ENCODE measurements around the gene C1orf35. TPM values are rescaled to one million over a fixed set of nuclear protein-coding genes. Genes with fewer than 3 reads are reported as not detected.

Gene C1orf35
- total RNA-seq, 1 donor from 2014 or later, result 6.0 TPM

DNA sequence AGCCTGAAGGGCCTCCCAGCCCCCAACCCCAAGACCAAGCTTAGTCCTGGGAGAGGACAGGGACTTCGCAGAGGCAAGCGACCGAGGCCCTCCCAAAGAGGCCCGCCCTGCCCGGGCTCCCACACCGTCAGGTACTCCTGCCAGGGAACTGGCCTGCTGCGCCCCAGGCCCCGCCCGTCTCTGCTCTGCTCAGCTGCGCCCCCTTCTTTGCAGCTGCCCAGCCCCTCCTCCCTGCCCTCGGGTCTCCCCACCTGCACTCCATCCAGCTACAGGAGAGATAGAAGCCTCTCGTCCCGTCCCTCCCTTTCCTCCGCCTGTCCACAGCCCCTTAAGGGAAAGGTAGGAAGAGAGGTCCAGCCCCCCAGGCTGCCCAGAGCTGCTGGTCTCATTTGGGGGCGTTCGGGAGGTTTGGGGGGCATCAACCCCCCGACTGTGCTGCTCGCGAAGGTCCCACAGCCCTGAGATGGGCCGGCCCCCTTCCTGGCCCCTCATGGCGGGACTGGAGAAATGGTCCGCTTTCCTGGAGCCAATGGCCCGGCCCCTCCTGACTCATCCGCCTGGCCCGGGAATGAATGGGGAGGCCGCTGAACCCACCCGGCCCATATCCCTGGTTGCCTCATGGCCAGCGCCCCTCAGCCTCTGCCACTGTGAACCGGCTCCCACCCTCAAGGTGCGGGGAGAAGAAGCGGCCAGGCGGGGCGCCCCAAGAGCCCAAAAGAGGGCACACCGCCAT, 42.5 kb downstream of the C1orf35 start:
- intact Hi-C loops (cut with DNase I), result no loop called here
- peak; percentile 49 for DNase-seq (ENCODE audit: missing footprints)
- no peak for ATAC-seq

DNA sequence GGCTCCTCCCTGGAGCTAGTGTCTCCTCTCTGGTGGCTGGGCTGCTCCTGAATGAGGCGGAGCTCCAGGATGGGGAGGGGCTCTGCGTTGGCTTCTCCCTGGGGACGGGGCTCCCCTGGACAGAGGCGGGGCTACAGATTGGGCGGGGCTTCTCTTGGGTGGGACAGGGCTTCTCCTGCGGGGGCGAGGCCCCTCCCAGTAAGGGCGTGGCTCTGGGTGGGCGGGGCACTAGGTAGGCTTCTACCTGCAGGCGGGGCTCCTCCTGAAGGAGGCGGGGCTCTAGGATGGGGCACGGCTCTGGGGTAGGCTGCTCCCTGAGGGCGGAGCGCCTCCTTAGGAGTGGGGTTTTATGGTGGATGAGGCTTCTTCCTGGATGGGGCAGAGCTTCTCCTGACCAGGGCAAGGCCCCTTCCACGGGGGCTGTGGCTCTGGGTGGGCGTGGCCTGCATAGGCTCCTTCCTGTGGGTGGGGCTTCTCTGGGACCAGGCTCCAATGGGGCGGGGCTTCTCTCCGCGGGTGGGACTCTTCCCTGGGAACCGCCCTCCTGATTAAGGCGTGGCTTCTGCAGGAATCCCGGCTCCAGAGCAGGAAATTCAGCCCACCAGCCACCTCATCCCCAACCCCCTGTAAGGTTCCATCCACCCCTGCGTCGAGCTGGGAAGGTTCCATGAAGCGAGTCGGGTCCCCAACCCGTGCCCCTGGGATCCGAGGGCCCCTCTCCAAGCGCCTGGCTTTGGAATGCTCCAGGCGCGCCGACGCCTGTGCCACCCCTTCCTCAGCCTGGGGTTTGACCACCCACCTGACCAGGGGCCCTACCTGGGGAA, 43.3 kb downstream of the C1orf35 start:
- DNase-seq (ENCODE audit: missing footprints) (peak; percentile 64), ATAC-seq (no peak)
- intact Hi-C loops (cut with DNase I), result no loop called here

DNA sequence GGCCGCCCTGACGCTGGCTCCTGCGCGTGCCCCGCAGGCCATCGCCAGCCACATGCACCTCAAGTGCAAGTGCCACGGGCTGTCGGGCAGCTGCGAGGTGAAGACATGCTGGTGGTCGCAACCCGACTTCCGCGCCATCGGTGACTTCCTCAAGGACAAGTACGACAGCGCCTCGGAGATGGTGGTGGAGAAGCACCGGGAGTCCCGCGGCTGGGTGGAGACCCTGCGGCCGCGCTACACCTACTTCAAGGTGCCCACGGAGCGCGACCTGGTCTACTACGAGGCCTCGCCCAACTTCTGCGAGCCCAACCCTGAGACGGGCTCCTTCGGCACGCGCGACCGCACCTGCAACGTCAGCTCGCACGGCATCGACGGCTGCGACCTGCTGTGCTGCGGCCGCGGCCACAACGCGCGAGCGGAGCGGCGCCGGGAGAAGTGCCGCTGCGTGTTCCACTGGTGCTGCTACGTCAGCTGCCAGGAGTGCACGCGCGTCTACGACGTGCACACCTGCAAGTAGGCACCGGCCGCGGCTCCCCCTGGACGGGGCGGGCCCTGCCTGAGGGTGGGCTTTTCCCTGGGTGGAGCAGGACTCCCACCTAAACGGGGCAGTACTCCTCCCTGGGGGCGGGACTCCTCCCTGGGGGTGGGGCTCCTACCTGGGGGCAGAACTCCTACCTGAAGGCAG, 44.0 kb downstream of the C1orf35 start:
- intact Hi-C loops (cut with DNase I), result no loop called here
- DNase-seq (ENCODE audit: missing footprints) (peak; percentile 59), ATAC-seq (no peak)

DNA sequence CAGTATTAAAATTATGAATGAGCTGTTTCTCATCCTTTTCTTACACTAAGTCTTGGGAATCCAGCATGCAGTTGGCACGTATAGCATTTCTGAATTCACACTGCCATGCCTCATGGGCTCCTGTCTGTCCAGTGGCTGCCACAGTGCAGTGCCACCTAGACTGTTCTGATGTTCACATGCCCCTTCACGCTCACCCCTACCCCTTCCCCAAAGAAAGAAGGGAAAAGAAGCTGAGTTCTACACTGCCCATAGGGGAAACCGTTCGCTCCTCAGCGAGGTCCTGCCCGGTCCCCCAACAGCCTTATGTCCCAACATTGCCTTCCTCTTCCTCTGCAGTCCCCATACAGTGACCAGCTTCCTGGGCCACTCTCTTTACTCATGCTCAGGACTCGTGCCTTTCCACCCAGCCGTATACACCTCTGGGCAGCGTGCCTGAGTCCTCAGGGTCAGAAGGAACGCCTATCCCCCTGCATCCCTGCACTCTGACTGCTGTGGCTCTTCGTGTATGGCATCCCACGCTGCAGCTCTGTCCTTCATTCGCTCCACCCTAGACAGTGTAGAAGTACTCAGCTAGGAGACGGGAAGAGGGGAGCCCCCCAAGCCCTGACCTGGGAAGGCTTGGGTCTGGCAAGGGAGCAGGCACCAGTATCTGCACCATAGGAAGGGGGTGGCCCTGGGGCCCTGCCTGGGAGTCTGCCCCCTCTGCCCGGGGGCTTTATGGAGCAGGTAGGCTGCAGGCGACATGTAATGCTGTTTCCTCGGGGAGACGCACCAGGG, 44.8 kb downstream of the C1orf35 start:
- no peak for ATAC-seq
- intact Hi-C loops (cut with DNase I), result no loop called here
- DNase-seq (ENCODE audit: missing footprints), result peak; percentile 20

Small RNA genes lying within 50 kb of the gene (microRNA-seq; reads per million reads assigned to microRNA genes)
- gene MIR3620, result not detected

Other genes with a start within 250 kb of the C1orf35 start
- 0.73 TPM for gene WNT9A, start 155.4 kb downstream of the C1orf35 start, total RNA-seq
- gene WNT3A, start 96.3 kb downstream of the C1orf35 start, total RNA-seq, result not detected
- gene ARF1, start 20.6 kb downstream of the C1orf35 start, total RNA-seq, result 281 TPM
- gene MRPL55, start 6.0 kb upstream of the C1orf35 start, total RNA-seq, result 57.0 TPM
- 162 TPM for gene GUK1, start 37.0 kb upstream of the C1orf35 start, total RNA-seq
- 1.6 TPM for gene GJC2, start 46.6 kb upstream of the C1orf35 start, total RNA-seq
- 12.7 TPM for gene IBA57, start 62.5 kb upstream of the C1orf35 start, total RNA-seq
- 275 TPM for gene OBSCN, start 104.7 kb upstream of the C1orf35 start, total RNA-seq

All from Right ventricle myocardium inferior (tissue), 1 donor.